Suppressor macrophage (primary cell): ENCODE results near the gene ASIP.
"Not testable (repeated sequence)": the region's sequence is repeated elsewhere in the genome, so short reads cannot be mapped to it uniquely, and the experiment has no call there.

Source experiments
- DNase-seq, 4 experiments: peaks; one replicate each; pipeline ENCODE4 v3.0.0-alpha.2; 2020 to 2022

ASIP gene

GRCh38 chr20:34287500-34287899 is 46.3 kb downstream of the ASIP start:
- DNase-seq: not testable (repeated sequence)

GRCh38 chr20:34290471-34290870 is 49.2 kb downstream of the ASIP start:
- DNase-seq: no peak

- DNase-seq: no peak
These were observed 51.3 kb downstream of the ASIP start for GRCh38 chr20:34292496-34292895.

- no peak for DNase-seq
These were observed 51.9 kb downstream of the ASIP start for GRCh38 chr20:34293119-34293518.

GRCh38 chr20:34293589-34293988 is 52.4 kb downstream of the ASIP start:
- DNase-seq: peak; percentile 25 to 57 (median 42)

- DNase-seq: no peak
These were observed 53.3 kb downstream of the ASIP start for GRCh38 chr20:34294563-34294962.

GRCh38 chr20:34295284-34295683 is 54.1 kb downstream of the ASIP start:
- no peak for DNase-seq

- DNase-seq: no peak
These were observed 55.2 kb downstream of the ASIP start for GRCh38 chr20:34296468-34296867.

- DNase-seq: not testable (repeated sequence)
These were observed 57.1 kb downstream of the ASIP start for GRCh38 chr20:34298294-34298784.

GRCh38 chr20:34299556-34300255 is 58.5 kb downstream of the ASIP start:
- DNase-seq: peak; percentile 32 to 71 (median 60)

- DNase-seq: no peak
These were observed 59.1 kb downstream of the ASIP start for GRCh38 chr20:34300256-34300806.

GRCh38 chr20:34300809-34301586 is 59.8 kb downstream of the ASIP start:
- DNase-seq: no peak

- no peak for DNase-seq
These were observed 60.5 kb downstream of the ASIP start for GRCh38 chr20:34301587-34302311.

- peak in 1 of 4 experiments; percentile 9 for DNase-seq
These were observed 61.1 kb downstream of the ASIP start for GRCh38 chr20:34302312-34302722.

- DNase-seq: peak; percentile 97 to 99 (median 98)
These were observed 61.7 kb downstream of the ASIP start, which contains the start of gene AHCY for GRCh38 chr20:34302723-34303533. TSS of gene AHCY (minus strand) at chr20:34303355. CDS start at chr20:34303270, 85 bp downstream.

- DNase-seq: peak in 3 of 4 experiments; percentile 26 to 56 (median 32)
These were observed 64.4 kb downstream of the ASIP start for GRCh38 chr20:34305333-34306230.

GRCh38 chr20:34309691-34310090 is 68.5 kb downstream of the ASIP start:
- no peak for DNase-seq

GRCh38 chr20:34310481-34311117 is 69.4 kb downstream of the ASIP start:
- DNase-seq: no peak

GRCh38 chr20:34311118-34312023 is 70.1 kb downstream of the ASIP start:
- peak in 2 of 4 experiments; percentile 20 to 36 for DNase-seq
